ENCODE measurements around the gene LPAR3. TPM values are rescaled to one million over a fixed set of nuclear protein-coding genes. Genes with fewer than 3 reads are reported as not detected.

Gene LPAR3
- total and polyA plus RNA-seq, 2 of the 4 experiments (the other 2 are of a cell fraction) = 0.09 to 0.18 TPM

DNA sequence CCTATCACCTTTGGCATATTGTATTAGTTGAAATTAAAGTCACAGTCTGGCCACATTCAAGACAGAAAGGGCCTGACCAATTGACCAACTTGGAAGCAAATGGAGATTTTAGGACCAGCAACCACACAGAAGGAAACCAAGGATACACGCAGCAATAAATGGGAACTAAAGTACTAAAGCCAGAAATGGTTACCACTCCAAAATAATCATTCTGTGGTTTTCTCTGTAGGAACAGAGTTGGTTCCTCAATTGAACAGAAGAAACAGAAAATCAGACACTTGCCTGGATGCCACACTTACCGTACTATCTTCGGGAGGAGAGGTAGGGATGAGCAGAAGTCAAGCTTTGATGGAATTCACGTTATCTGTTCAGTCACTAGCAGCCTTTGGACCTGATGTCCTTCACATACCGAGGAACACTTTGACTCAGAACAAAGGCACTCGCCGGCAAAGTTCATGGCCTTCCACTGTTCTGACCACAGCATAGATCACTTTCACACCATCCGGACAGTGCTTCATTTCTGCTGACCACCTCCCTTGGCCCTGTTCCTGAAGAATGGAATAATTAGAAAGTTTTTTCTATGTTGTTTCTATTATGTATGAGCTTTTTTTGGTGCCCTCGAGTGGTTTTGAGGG is 96.9 kb downstream of the LPAR3 start:
- Histone ChIP-seq H3K4me3 (ENCODE audit: insufficient read depth, low read depth, low read length) (no peak overlapping the region), H3K14ac (replicated peaks; ENCODE audit: low read depth, low read length) (no peak overlapping the region), H2BK20ac (ENCODE audit: low read depth, low read length) (no peak overlapping the region), H3K4ac (ENCODE audit: low read depth, low read length) (no peak overlapping the region), H4K20me1 (ENCODE audit: insufficient read depth, low read length) (no peaks in the 10 kb centered on the region), H3K27me3 (ENCODE audit: control insufficient read depth, insufficient read depth, low read length) (peaks cover 25% of the 10 kb centered on the region), H4K91ac (ENCODE audit: insufficient read depth, low read depth, low read length) (no peak overlapping the region), H3K4me1 (ENCODE audit: control insufficient read depth, insufficient read depth, low read length) (no peaks in the 10 kb centered on the region), H3K23ac (ENCODE audit: low read depth, low read length) (no peak overlapping the region), H3K9me1 (ENCODE audit: insufficient read depth, low read length) (no peaks in the 10 kb centered on the region), H3K4me2 (ENCODE audit: low read depth, low read length) (no peak overlapping the region), H3K9me3 (ENCODE audit: control insufficient read depth, insufficient read depth, low read length) (peaks cover 4% of the 10 kb centered on the region; the same call in 1 of the 2 replicates), H2BK5ac (ENCODE audit: low read depth, low read length, poor library complexity, severe bottlenecking) (no peak overlapping the region), H3K36me3 (ENCODE audit: control insufficient read depth, insufficient read depth, low read length) (no peaks in the 10 kb centered on the region), H2BK120ac (ENCODE audit: low read depth, low read length) (no peak overlapping the region), H2AK9ac (replicated peaks; ENCODE audit: low read depth, low read length, poor library complexity) (no peak overlapping the region), H3K27ac (ENCODE audit: insufficient read depth, low read length) (no peak overlapping the region), H3K56ac (ENCODE audit: extremely low read depth, insufficient read depth, low read length) (no peak overlapping the region), H3K9ac (ENCODE audit: low read depth, low read length) (no peak overlapping the region), H4K5ac (ENCODE audit: low read depth, low read length) (no peak overlapping the region), H2BK15ac (ENCODE audit: low read depth, low read length) (no peak overlapping the region), H4K8ac (ENCODE audit: low read depth in 2 of 2, low read length in 2 of 2) (no peak overlapping the region), H2AK5ac (ENCODE audit: low read depth, low read length) (no peak overlapping the region), H2AFZ (replicated peaks; ENCODE audit: low read length, poor library complexity) (no peak overlapping the region), H3K18ac (ENCODE audit: low read depth, low read length) (no peak overlapping the region), H3K79me1 (ENCODE audit: low read depth in 1 of 2, low read length in 2 of 2) (no peaks in the 10 kb centered on the region)
- TF ChIP-seq ELK1 (IDR thresholded peaks at IDR 0.05; ENCODE audit: borderline replicate concordance, low read depth, low read length) (no peak), MAFK (IDR thresholded peaks at IDR 0.05; ENCODE audit: low read depth, low read length) (no peak), CHD1 (IDR thresholded peaks at IDR 0.05; ENCODE audit: low read depth, low read length) (no peak), FOS (IDR thresholded peaks at IDR 0.05; ENCODE audit: low read depth, low read length) (no peak), SMC3 (IDR thresholded peaks at IDR 0.05; ENCODE audit: low read depth, low read length) (no peak), RCOR1 (IDR thresholded peaks at IDR 0.05; ENCODE audit: insufficient replicate concordance, low read length) (no peak), MAZ (IDR thresholded peaks at IDR 0.05; ENCODE audit: borderline replicate concordance, low read depth, low read length) (no peak), RAD21 (IDR thresholded peaks at IDR 0.05; ENCODE audit: low read length) (no peak), MXI1 (IDR thresholded peaks at IDR 0.05; ENCODE audit: borderline replicate concordance, low read depth, low read length) (no peak), CEBPB (IDR thresholded peaks at IDR 0.05; ENCODE audit: low read depth, low read length) (no peak), CTCF (conservative IDR thresholded peaks at IDR 0.05; ENCODE audit: low read depth, low read length) (no peak), USF2 (IDR thresholded peaks at IDR 0.05; ENCODE audit: low read depth, low read length) (no peak), RFX5 (IDR thresholded peaks at IDR 0.05; ENCODE audit: low read depth, low read length) (no peak), BHLHE40 (IDR thresholded peaks at IDR 0.05; ENCODE audit: low read depth, low read length) (no peak), NFE2L2 (IDR thresholded peaks at IDR 0.05; ENCODE audit: low read depth, low read length) (no peak), POLR2A (IDR thresholded peaks at IDR 0.05; ENCODE audit: low read depth, low read length) (no peak)
- DNase-seq (no peak), ATAC-seq (ENCODE audit: low read depth) (no peak)
- dilution Hi-C loops (cut with HindIII; ENCODE audit: low sequenced_read_pairs, unreplicated experiment) = no loop called here
- intact Hi-C loops (cut with micrococcal nuclease) = no loop called here
- ChIA-PET CTCF (interaction anchor here (0.9 kb wide), 1 partner anchor 149 kb away, joined by 3 read pairs; no protein-coding TSS in a partner anchor), POLR2A (ENCODE audit: unreplicated experiment) (no interaction called here)
- 100% methylated on average over 1 of the region's 9 CpGs; no CpG with 5 or more reads in 1 of the 2 experiments for WGBS, 2 experiments (ENCODE audit: extremely low coverage in 2 of 2, insufficient read length in 1 of 2)
- no TSS peak for BruUV-seq (replicated peaks)
- in situ Hi-C loops (cut with MboI; ENCODE audit: low sequenced_read_pairs) = no loop called here

All from IMR-90 (cell line).